ENCODE measurements around the gene CDK15.

Gene CDK15

GRCh38 chr2:201872591-201872990, 66.3 kb downstream of the CDK15 start:
- DNase-seq (ENCODE audit: low read depth): no peak

GRCh38 chr2:201879996-201880395, 73.7 kb downstream of the CDK15 start:
- DNase-seq (ENCODE audit: low read depth): no peak

- DNase-seq (ENCODE audit: low read depth): no peak
Observed at GRCh38 chr2:201880579-201880978, 74.2 kb downstream of the CDK15 start.

- DNase-seq (ENCODE audit: low read depth): no peak
Observed at GRCh38 chr2:201880993-201881611, 74.8 kb downstream of the CDK15 start.

- no peak for DNase-seq (ENCODE audit: low read depth)
Observed at GRCh38 chr2:201881741-201882140, 75.4 kb downstream of the CDK15 start.

GRCh38 chr2:201882353-201883090, 76.2 kb downstream of the CDK15 start:
- no peak for DNase-seq (ENCODE audit: low read depth)

GRCh38 chr2:201883606-201884369, 77.5 kb downstream of the CDK15 start:
- no peak for DNase-seq (ENCODE audit: low read depth)

GRCh38 chr2:201886504-201886903, 80.2 kb downstream of the CDK15 start:
- no peak for DNase-seq (ENCODE audit: low read depth)

GRCh38 chr2:201887773-201888425, 81.6 kb downstream of the CDK15 start:
- no peak for DNase-seq (ENCODE audit: low read depth)

GRCh38 chr2:201888426-201888800, 82.1 kb downstream of the CDK15 start:
- DNase-seq (ENCODE audit: low read depth): no peak

- DNase-seq (ENCODE audit: low read depth): no peak
Observed at GRCh38 chr2:201890453-201890852, 84.1 kb downstream of the CDK15 start.

- DNase-seq (ENCODE audit: low read depth): no peak
Observed at GRCh38 chr2:201891676-201892075, 85.3 kb downstream of the CDK15 start.

GRCh38 chr2:201892516-201892915, 86.2 kb downstream of the CDK15 start:
- DNase-seq (ENCODE audit: low read depth): no peak

GRCh38 chr2:201900362-201900761, 94.0 kb downstream of the CDK15 start:
- DNase-seq (ENCODE audit: low read depth): no peak

GRCh38 chr2:201901786-201902185, 95.4 kb downstream of the CDK15 start:
- DNase-seq (ENCODE audit: low read depth): no peak

GRCh38 chr2:201904538-201905420, 98.4 kb downstream of the CDK15 start:
- DNase-seq (ENCODE audit: low read depth): no peak

GRCh38 chr2:201906777-201907562, 100.6 kb downstream of the CDK15 start:
- no peak for DNase-seq (ENCODE audit: low read depth)

- no peak for DNase-seq (ENCODE audit: low read depth)
Observed at GRCh38 chr2:201907563-201907881, 101.2 kb downstream of the CDK15 start.

- DNase-seq (ENCODE audit: low read depth): no peak
Observed at GRCh38 chr2:201908901-201909300, 102.6 kb downstream of the CDK15 start.

- DNase-seq (ENCODE audit: low read depth): no peak
Observed at GRCh38 chr2:201909348-201909747, 103.0 kb downstream of the CDK15 start.

- DNase-seq (ENCODE audit: low read depth): no peak
Observed at GRCh38 chr2:201909961-201910361, 103.6 kb downstream of the CDK15 start.

Data from activated T-cell treated with anti-CD3 and anti-CD28 coated beads for 48 hours (primary cell).